Gastroesophageal sphincter (tissue), 4 donors: ENCODE measurements around the gene USP38. TPM values are rescaled to one million over a fixed set of nuclear protein-coding genes. Genes with fewer than 3 reads are reported as not detected.
A peak's percentile ranks its signal among the peaks of the same experiment; 100 is the strongest.
"Not testable (repeated sequence)": the region's sequence is repeated elsewhere in the genome, so short reads cannot be mapped to it uniquely, and the experiment has no call there.

Experiments used
- ATAC-seq: fragments of 150-250 bp; one replicate; pipeline ENCODE4 v1.9.1; 2016; ENCODE audit warnings: mild to moderate bottlenecking, moderate library complexity
- H3K27ac ChIP-seq, 4 donors: fragments of 200-600 bp; sonication (generic) in 3 of 4; 1 replicate in 3 of 4; 2 replicates in 1 of 4; pipeline ENCODE4 v1.5.1; 2016 to 2019
- H3K27me3 ChIP-seq: fragments of 200-600 bp; sonication (generic); one replicate; pipeline ENCODE4 v1.5.1; 2019
- H3K36me3 ChIP-seq, 2 donors: fragments of 200-600 bp; sonication (generic); one replicate each; pipeline ENCODE4 v1.5.1; 2019; ENCODE audit warnings: control low read depth in 1 of 2
- H3K4me1 ChIP-seq, 3 donors: fragments of 200-600 bp; sonication (generic); 1 replicate in 2 of 3; 2 replicates in 1 of 3; pipeline ENCODE4 v1.5.1; 2016 to 2019; ENCODE audit warnings: control low read depth in 2 of 3
- H3K4me3 ChIP-seq, 2 donors: fragments of 200-600 bp; sonication (generic); one replicate each; pipeline ENCODE4 v1.5.1; 2019; ENCODE audit warnings: mild to moderate bottlenecking in 1 of 2, moderate library complexity in 1 of 2
- H3K9me3 ChIP-seq, 3 donors: fragments of 200-600 bp; sonication (generic); one replicate each; pipeline ENCODE4 v1.5.1; 2017 to 2019; ENCODE audit warnings: control low read depth in 2 of 3
- CTCF ChIP-seq, 4 experiments: fragments of 200-600 bp in 2 of 4; fragments of 450-650 bp in 2 of 4; sonication (generic) in 1 of 4; IDR thresholded peaks; one replicate each; pipeline ENCODE4 v1.5.1; 2017 to 2019; ENCODE audit warnings: antibody characterized with exemption in 4 of 4, mild to moderate bottlenecking in 2 of 4, moderate library complexity in 2 of 4
- EP300 ChIP-seq: sonication (generic); formaldehyde crosslinking; IDR thresholded peaks from one replicate; pipeline ENCODE4 v1.6.1; 2017; ENCODE audit warnings: antibody characterized with exemption, mild to moderate bottlenecking
- POLR2A ChIP-seq, 2 donors: fragments of 450-650 bp; IDR thresholded peaks; one replicate each; pipeline ENCODE4 v1.6.1; 2017; ENCODE audit warnings: antibody characterized with exemption in 2 of 2, mild to moderate bottlenecking in 2 of 2, moderate library complexity in 1 of 2
- POLR2AphosphoS5 ChIP-seq: sonication (generic); formaldehyde crosslinking; IDR thresholded peaks from one replicate; pipeline ENCODE4 v1.6.1; 2017; ENCODE audit warnings: antibody characterized with exemption
- WGBS, 2 donors: methylation state at CpG; one replicate each; pipeline ENCODE4 v1.1.5; 2018; ENCODE audit warnings: low coverage in 1 of 2; 5-methylcytosine and 5-hydroxymethylcytosine counted together
- total RNA-seq, 4 donors: library from RNA; depleted of rRNA; stranded (reverse); fragments of >200 nt; gene quantifications; one replicate each; pipeline ENCODE4 v1.1.0, GENCODE V29; 2016

Gene USP38
- total RNA-seq, 4 donors from 2014 or later = 24.2 to 29.9 (median 26.5) TPM

- Histone ChIP-seq H3K9me3 (no peaks in the 10 kb centered on the region), H3K27me3 (no peaks in the 10 kb centered on the region), H3K36me3 (peaks cover 0 to 8% of the 10 kb centered on the region in 2 donors), H3K4me1 (peaks cover 0 to 37% (median 7%) of the 10 kb centered on the region in 3 donors), H3K27ac (peak overlapping the region in 3 of 4 donors; percentile 19 to 67 (median 34)), H3K4me3 (no peak overlapping the region)
- TF ChIP-seq EP300 (no peak), POLR2AphosphoS5 (peak; percentile 22)
- peak; percentile 62 for ATAC-seq
- 0 to 15% methylated on average over 1 of the region's 1 CpG for WGBS, 2 donors
Measured at GRCh38 chr4:143224255-143224654, 39.5 kb downstream of the USP38 start.

GRCh38 chr4:143225167-143225566 is 40.5 kb downstream of the USP38 start:
- no peaks in the 10 kb centered on the region for H3K27me3 ChIP-seq
- H3K36me3 ChIP-seq = peaks cover 0 to 7% of the 10 kb centered on the region in 2 donors
- ATAC-seq = no peak
- TF ChIP-seq EP300 = no peak
- TF ChIP-seq POLR2A (IDR thresholded peaks at IDR 0.05) = no peak
- no peak for TF ChIP-seq CTCF (IDR thresholded peaks at IDR 0.05)
- no peak for TF ChIP-seq POLR2AphosphoS5
- H3K9me3 ChIP-seq = no peaks in the 10 kb centered on the region
- H3K4me3 ChIP-seq = no peak overlapping the region
- peak overlapping the region in 1 of 4 donors; percentile 67 for H3K27ac ChIP-seq
- 95 to 100% methylated on average over 6 of the region's 6 CpGs for WGBS, 2 donors
- H3K4me1 ChIP-seq = peaks cover 0 to 39% (median 7%) of the 10 kb centered on the region in 3 donors

GRCh38 chr4:143230683-143231082 is 46.0 kb downstream of the USP38 start:
- no peak overlapping the region for H3K4me3 ChIP-seq
- H3K36me3 ChIP-seq = no peaks in the 10 kb centered on the region
- H3K27ac ChIP-seq = peak overlapping the region; percentile 30 to 77 (median 60)
- peaks cover 0 to 46% (median 0%) of the 10 kb centered on the region in 3 donors for H3K4me1 ChIP-seq
- H3K27me3 ChIP-seq = no peaks in the 10 kb centered on the region
- no peaks in the 10 kb centered on the region for H3K9me3 ChIP-seq
- ATAC-seq = peak; percentile 73
- 29 to 43% methylated on average over 3 of the region's 3 CpGs for WGBS, 2 donors
- no peak for TF ChIP-seq EP300
- no peak for TF ChIP-seq POLR2A (IDR thresholded peaks at IDR 0.05)
- TF ChIP-seq POLR2AphosphoS5 = peak; percentile 62
- TF ChIP-seq CTCF (IDR thresholded peaks at IDR 0.05) = no peak

GRCh38 chr4:143232277-143232676 is 47.6 kb downstream of the USP38 start:
- H3K36me3 ChIP-seq = no peaks in the 10 kb centered on the region
- no peak for ATAC-seq
- H3K4me1 ChIP-seq = peaks cover 0 to 46% (median 0%) of the 10 kb centered on the region in 3 donors
- no peaks in the 10 kb centered on the region for H3K27me3 ChIP-seq
- TF ChIP-seq EP300 = no peak
- H3K9me3 ChIP-seq = no peaks in the 10 kb centered on the region
- peak overlapping the region; percentile 5 to 77 (median 35) for H3K27ac ChIP-seq
- 60 to 78% methylated on average over 2 of the region's 2 CpGs for WGBS, 2 donors
- no peak overlapping the region for H3K4me3 ChIP-seq

- no peak for TF ChIP-seq CTCF (IDR thresholded peaks at IDR 0.05)
- TF ChIP-seq EP300 = no peak
- TF ChIP-seq POLR2AphosphoS5 = no peak
- TF ChIP-seq POLR2A (IDR thresholded peaks at IDR 0.05) = no peak
- peak overlapping the region in 1 of 4 donors; percentile 16 for H3K27ac ChIP-seq
- H3K27me3 ChIP-seq = no peaks in the 10 kb centered on the region
- H3K4me3 ChIP-seq = no peak overlapping the region
- ATAC-seq = no peak
- no peaks in the 10 kb centered on the region for H3K36me3 ChIP-seq
- peaks cover 0 to 46% (median 0%) of the 10 kb centered on the region in 3 donors for H3K4me1 ChIP-seq
- H3K9me3 ChIP-seq = no peaks in the 10 kb centered on the region
- 50 to 52% methylated on average over 1 of the region's 1 CpG for WGBS, 2 donors
Measured at GRCh38 chr4:143234153-143234552, 49.4 kb downstream of the USP38 start.

GRCh38 chr4:143237195-143237594 is 52.5 kb downstream of the USP38 start:
- not testable (repeated sequence) for H3K27ac ChIP-seq, H3K27me3 ChIP-seq, ATAC-seq, H3K4me3 ChIP-seq, H3K9me3 ChIP-seq, H3K36me3 ChIP-seq
- 80 to 92% methylated on average over 2 to 10 of the region's 11 CpGs for WGBS, 2 donors
- H3K4me1 ChIP-seq = peaks cover 0 to 40% (median 7%) of the 10 kb centered on the region in 3 donors
